Upper lobe of left lung (tissue), 6 donors: ENCODE measurements around the gene PFDN5. TPM values are rescaled to one million over a fixed set of nuclear protein-coding genes. Genes with fewer than 3 reads are reported as not detected.

Experiments
- ATAC-seq, 2 donors: fragments of 200-7000 bp; cut with Tn5 transposase; one replicate each; pipeline ENCODE4 v1.9.1; 2022; ENCODE audit warnings: mild to moderate bottlenecking in 2 of 2, moderate library complexity in 2 of 2; ENCODE audit not compliant: low FRiP score in 2 of 2
- DNase-seq, 2 donors: peaks; one replicate each; pipeline ENCODE4 v3.0.0-alpha.2; 2019 to 2020
- H3K27ac ChIP-seq, 4 donors: fragments of 200-600 bp; sonication (generic); one replicate each; pipeline ENCODE4 v1.5.1; 2016 to 2019
- H3K27me3 ChIP-seq, 4 donors: fragments of 200-600 bp; sonication (generic); one replicate each; pipeline ENCODE4 v1.5.1; 2017 to 2019
- H3K36me3 ChIP-seq, 4 donors: fragments of 200-600 bp; sonication (generic); one replicate each; pipeline ENCODE4 v1.5.1; 2016 to 2019
- H3K4me1 ChIP-seq, 4 donors: fragments of 200-600 bp; sonication (generic); one replicate each; pipeline ENCODE4 v1.5.1; 2018 to 2019
- H3K4me3 ChIP-seq, 4 donors: fragments of 200-600 bp; sonication (generic); one replicate each; pipeline ENCODE4 v1.5.1; 2017 to 2019; ENCODE audit warnings: mild to moderate bottlenecking in 2 of 4, moderate library complexity in 1 of 4
- H3K9me3 ChIP-seq, 4 donors: fragments of 200-600 bp; sonication (generic); one replicate each; pipeline ENCODE4 v1.5.1; 2018 to 2019
- EP300 ChIP-seq, 4 donors: sonication (generic); formaldehyde crosslinking; IDR thresholded peaks; one replicate each; pipeline ENCODE4 v1.5.1; 2017; ENCODE audit warnings: antibody characterized with exemption in 4 of 4, control low read depth in 2 of 4
- POLR2A ChIP-seq, 4 donors: fragments of 450-650 bp; IDR thresholded peaks; one replicate each; pipeline ENCODE4 v1.5.1; 2016 to 2017; ENCODE audit warnings: antibody characterized with exemption in 4 of 4, mild to moderate bottlenecking in 2 of 4
- POLR2AphosphoS5 ChIP-seq, 2 donors: sonication (generic); formaldehyde crosslinking; IDR thresholded peaks; one replicate each; pipeline ENCODE4 v1.5.1; 2017; ENCODE audit warnings: antibody characterized with exemption in 2 of 2
- WGBS, 2 donors: methylation state at CpG; one replicate each; pipeline ENCODE4 v1.1.5; 2017 to 2018; 5-methylcytosine and 5-hydroxymethylcytosine counted together
- total RNA-seq, 6 donors: library from RNA; depleted of rRNA in 4 of 6; stranded (reverse); fragments of >200 nt in 4 of 6; gene quantifications; one replicate each; pipeline versions ENCODE4 v1.1.0 to v1.2.1, GENCODE V29; 2016 to 2021
- TF ChIP-seq, protein P1 (sequence below), 6 experiments: fragments of 450-650 bp in 4 of 6; fragments of 200-600 bp in 2 of 6; sonication (generic) in 2 of 6; IDR thresholded peaks; one replicate each; pipeline ENCODE4 v1.5.1; 2016 to 2019; ENCODE audit warnings: antibody characterized with exemption in 6 of 6
- donor health status: DM: no; HTN: no; CAD: no; lungs with moderate emphysema.
- donor health status: DM: no; HTN: yes; CAD: no; lungs with severe emphysema.

Gene PFDN5
- total RNA-seq, 6 donors from 2014 or later, result 374 to 580 (median 445) TPM

DNA sequence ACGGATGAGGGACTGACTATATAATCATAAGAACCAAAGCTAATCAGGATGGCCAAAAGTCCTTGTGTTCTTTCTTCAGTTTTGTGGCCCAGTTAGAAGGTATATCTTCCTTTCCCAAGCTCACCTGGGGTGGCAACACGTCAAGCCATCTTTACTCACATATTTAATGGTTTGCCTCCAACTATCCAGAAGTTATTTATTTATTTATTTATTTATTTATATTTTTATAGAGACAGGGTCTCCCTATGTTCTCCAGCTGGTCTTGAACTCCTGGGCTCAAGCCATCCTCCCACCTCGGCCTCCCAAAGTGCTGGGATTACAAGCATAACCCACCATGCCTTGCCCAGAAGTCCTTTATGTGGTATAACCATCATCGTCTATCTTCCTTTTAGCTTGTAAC, 52.6 kb downstream of the PFDN5 start:
- Histone ChIP-seq H3K36me3 (no peaks in the 10 kb centered on the region), H3K9me3 (no peaks in the 10 kb centered on the region), H3K4me3 (no peak overlapping the region), H3K27ac (no peak overlapping the region), H3K4me1 (peaks cover 16 to 28% (median 21%) of the 10 kb centered on the region in 4 donors), H3K27me3 (no peaks in the 10 kb centered on the region)
- TF ChIP-seq POLR2AphosphoS5 (IDR thresholded peaks at IDR 0.05) (no peak), POLR2A (IDR thresholded peaks at IDR 0.05) (no peak), EP300 (IDR thresholded peaks at IDR 0.05) (no peak)
- TF ChIP-seq, protein P1, sequence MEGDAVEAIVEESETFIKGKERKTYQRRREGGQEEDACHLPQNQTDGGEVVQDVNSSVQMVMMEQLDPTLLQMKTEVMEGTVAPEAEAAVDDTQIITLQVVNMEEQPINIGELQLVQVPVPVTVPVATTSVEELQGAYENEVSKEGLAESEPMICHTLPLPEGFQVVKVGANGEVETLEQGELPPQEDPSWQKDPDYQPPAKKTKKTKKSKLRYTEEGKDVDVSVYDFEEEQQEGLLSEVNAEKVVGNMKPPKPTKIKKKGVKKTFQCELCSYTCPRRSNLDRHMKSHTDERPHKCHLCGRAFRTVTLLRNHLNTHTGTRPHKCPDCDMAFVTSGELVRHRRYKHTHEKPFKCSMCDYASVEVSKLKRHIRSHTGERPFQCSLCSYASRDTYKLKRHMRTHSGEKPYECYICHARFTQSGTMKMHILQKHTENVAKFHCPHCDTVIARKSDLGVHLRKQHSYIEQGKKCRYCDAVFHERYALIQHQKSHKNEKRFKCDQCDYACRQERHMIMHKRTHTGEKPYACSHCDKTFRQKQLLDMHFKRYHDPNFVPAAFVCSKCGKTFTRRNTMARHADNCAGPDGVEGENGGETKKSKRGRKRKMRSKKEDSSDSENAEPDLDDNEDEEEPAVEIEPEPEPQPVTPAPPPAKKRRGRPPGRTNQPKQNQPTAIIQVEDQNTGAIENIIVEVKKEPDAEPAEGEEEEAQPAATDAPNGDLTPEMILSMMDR (IDR thresholded peaks at IDR 0.05), result no peak
- WGBS, 2 donors, result 94 to 95% methylated on average over 4 of the region's 4 CpGs
- no peak for ATAC-seq
- DNase-seq, result no peak

Other genes with a start within 250 kb of the PFDN5 start
- gene TNS2, start 245.5 kb upstream of the PFDN5 start, total RNA-seq, result 100 to 1,000 TPM in 5 of 6 donors, 10 to 100 TPM in 1; 99.1 to 703 (median 197) TPM
- 10 to 100 TPM; 34.8 to 53.3 (median 46.7) TPM for gene SPRYD3, start 216.2 kb upstream of the PFDN5 start, total RNA-seq
- gene IGFBP6, start 197.9 kb upstream of the PFDN5 start, total RNA-seq, result 100 to 1,000 TPM in 1 of 6 donors, 10 to 100 TPM in 5; 12.6 to 112 (median 48.9) TPM
- gene SOAT2, start 192.1 kb upstream of the PFDN5 start, total RNA-seq, result 1 to 10 TPM in 1 of 6 donors, under 1 TPM in 2, not detected in 3; 0.11 to 3.1 (median 0.13) TPM
- gene ZNF740, start 114.8 kb upstream of the PFDN5 start, total RNA-seq, result 10 to 100 TPM in 5 of 6 donors, 1 to 10 TPM in 1; 9.6 to 52.4 (median 24.0) TPM
- 100 to 1,000 TPM in 1 of 6 donors, 10 to 100 TPM in 5; 19.8 to 164 (median 28.6) TPM for gene CSAD, start 114.6 kb upstream of the PFDN5 start, total RNA-seq
- gene ITGB7, start 88.3 kb upstream of the PFDN5 start, total RNA-seq, result 10 to 100 TPM in 1 of 6 donors, 1 to 10 TPM in 5; 3.1 to 12.9 (median 4.7) TPM
- 10 to 100 TPM; 21.2 to 43.0 (median 32.1) TPM for gene RARG, start 63.3 kb upstream of the PFDN5 start, total RNA-seq
- 1 to 10 TPM; 1.5 to 5.3 (median 2.1) TPM for gene ESPL1, start 27.2 kb upstream of the PFDN5 start, total RNA-seq
- gene MYG1, start 4.2 kb downstream of the PFDN5 start, total RNA-seq, result 10 to 100 TPM; 29.1 to 50.7 (median 34.8) TPM
- 100 to 1,000 TPM in 1 of 6 donors, 10 to 100 TPM in 5; 27.2 to 138 (median 40.4) TPM for gene AAAS, start 26.1 kb downstream of the PFDN5 start, total RNA-seq
- not detected for gene SP7, start 40.8 kb downstream of the PFDN5 start, total RNA-seq
- gene SP1, start 84.6 kb downstream of the PFDN5 start, total RNA-seq, result 10 to 100 TPM; 46.6 to 82.2 (median 61.7) TPM
- 1 to 10 TPM in 1 of 6 donors, under 1 TPM in 3, not detected in 2; 0.24 to 1.0 (median 0.41) TPM for gene AMHR2, start 128.3 kb downstream of the PFDN5 start, total RNA-seq
- gene PRR13, start 146.2 kb downstream of the PFDN5 start, total RNA-seq, result 100 to 1,000 TPM in 3 of 6 donors, 10 to 100 TPM in 3; 81.5 to 198 (median 105) TPM
- gene PCBP2, start 156.6 kb downstream of the PFDN5 start, total RNA-seq, result 100 to 1,000 TPM; 346 to 723 (median 513) TPM
- 10 to 100 TPM in 5 of 6 donors, 1 to 10 TPM in 1; 9.6 to 87.0 (median 17.4) TPM for gene MAP3K12, start 203.9 kb downstream of the PFDN5 start, total RNA-seq
- gene TARBP2, start 205.7 kb downstream of the PFDN5 start, total RNA-seq, result 10 to 100 TPM; 25.4 to 74.4 (median 36.8) TPM
- gene NPFF, start 211.9 kb downstream of the PFDN5 start, total RNA-seq, result 1 to 10 TPM in 1 of 6 donors, not detected in 5; 6.2 TPM